Immature natural killer cell (primary cell): ENCODE data around the gene HCN2. TPM values are rescaled to one million over a fixed set of nuclear protein-coding genes. Genes with fewer than 3 reads are reported as not detected.

ENCODE experiments used
- DNase-seq, 3 donors: peaks; one replicate each; pipeline ENCODE4 v3.0.0; 2022; ENCODE audit warnings: mixed read lengths in 1 of 3
- H3K27ac Mint-ChIP-seq, 6 donors: one replicate each; pipeline ENCODE4 v1.8.0; 2020; ENCODE audit warnings: mixed read lengths in 6 of 6, mild to moderate bottlenecking in 5 of 6, inconsistent platforms in 4 of 6, moderate library complexity in 3 of 6
- H3K27me3 Mint-ChIP-seq, 3 donors: one replicate each; pipeline ENCODE4 v1.8.0; 2020 to 2021; ENCODE audit warnings: low read depth in 3 of 3, mild to moderate bottlenecking in 3 of 3, mixed read lengths in 3 of 3, moderate library complexity in 3 of 3, inconsistent platforms in 1 of 3
- H3K36me3 Mint-ChIP-seq, 3 donors: one replicate each; pipeline ENCODE4 v1.8.0; 2020; ENCODE audit warnings: mixed read lengths in 3 of 3, inconsistent platforms in 2 of 3, mild to moderate bottlenecking in 2 of 3
- H3K4me1 Mint-ChIP-seq, 2 donors: one replicate each; pipeline ENCODE4 v1.8.0; 2020; ENCODE audit warnings: inconsistent platforms in 2 of 2, mild to moderate bottlenecking in 2 of 2, mixed read lengths in 2 of 2, moderate library complexity in 1 of 2
- H3K4me3 Mint-ChIP-seq, 5 donors: one replicate each; pipeline ENCODE4 v1.8.0; 2020; ENCODE audit warnings: mild to moderate bottlenecking in 5 of 5, mixed read lengths in 5 of 5, inconsistent platforms in 3 of 5, moderate library complexity in 3 of 5
- H3K9me3 Mint-ChIP-seq, 6 donors: one replicate each; pipeline ENCODE4 v1.8.0; 2020; ENCODE audit warnings: mild to moderate bottlenecking in 6 of 6, mixed read lengths in 6 of 6, inconsistent platforms in 4 of 6, moderate library complexity in 3 of 6
- polyA plus RNA-seq, 3 donors: library from polyadenylated mRNA; unstranded; fragments of 300-500 nt; fragmentation: Illumina TruSeq; gene quantifications; one replicate each; pipeline ENCODE4 v1.2.3, GENCODE V29; 2021

Gene HCN2
- polyA plus RNA-seq, 3 donors from 2014 or later = not detected

DNA sequence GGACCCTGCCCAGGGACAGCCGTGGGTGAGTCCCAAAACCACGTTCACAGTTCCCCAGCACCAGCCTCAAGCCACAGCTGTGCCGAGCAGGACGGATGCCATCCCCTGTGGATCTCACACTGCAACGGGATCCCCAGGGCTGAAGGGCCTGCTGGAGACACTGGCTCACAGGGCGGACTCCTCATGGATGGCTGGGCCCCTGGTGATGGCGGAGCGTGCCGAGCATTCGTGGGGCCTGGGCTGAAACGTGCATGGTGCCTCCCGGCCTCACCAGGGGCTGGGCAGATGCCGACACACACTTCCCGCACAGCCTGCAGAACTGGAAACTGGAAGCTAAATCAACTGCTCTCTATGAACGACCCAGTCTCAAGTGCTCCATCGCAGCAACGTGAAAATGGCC lies 63.7 kb downstream of the HCN2 start:
- Mint-ChIP-seq H3K9me3 (no peaks in the 10 kb centered on the region), H3K4me3 (peak overlapping the region in 1 of 5 donors; percentile 26), H3K4me1 (peaks cover 27 to 48% of the 10 kb centered on the region in 2 donors), H3K27me3 (peaks cover 5 to 15% (median 9%) of the 10 kb centered on the region in 3 donors), H3K36me3 (peaks cover 0 to 3% (median 0%) of the 10 kb centered on the region in 3 donors), H3K27ac (peak overlapping the region in 2 of 6 donors; percentile 46 to 57)
- DNase-seq = no peak

DNA sequence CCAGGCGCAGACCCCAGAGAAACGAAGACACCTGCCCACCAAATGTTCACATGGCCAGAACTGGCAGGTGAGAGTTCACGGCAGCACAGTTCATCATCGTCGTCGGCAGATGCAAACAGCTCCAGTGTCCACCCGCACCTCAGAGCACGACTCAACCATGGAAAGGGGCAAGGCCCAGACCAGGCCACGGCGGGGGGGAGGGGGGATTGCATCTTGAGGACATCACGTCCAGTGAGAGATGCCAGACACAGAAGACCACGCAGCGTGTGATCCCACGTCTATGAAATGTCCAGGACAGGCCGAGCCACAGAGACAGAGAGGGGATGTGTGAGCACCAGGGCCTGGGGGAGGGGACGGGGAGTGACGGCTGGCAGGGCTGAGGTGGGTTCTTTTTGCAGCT lies 66.0 kb downstream of the HCN2 start:
- Mint-ChIP-seq H3K4me1 (peaks cover 41 to 68% of the 10 kb centered on the region in 2 donors), H3K9me3 (no peaks in the 10 kb centered on the region), H3K27me3 (peaks cover 12 to 28% (median 20%) of the 10 kb centered on the region in 3 donors), H3K36me3 (peaks cover 0 to 2% (median 0%) of the 10 kb centered on the region in 3 donors), H3K4me3 (peak overlapping the region; percentile 17 to 61 (median 43)), H3K27ac (peak overlapping the region; percentile 79 to 93 (median 86))
- DNase-seq = no peak

DNA sequence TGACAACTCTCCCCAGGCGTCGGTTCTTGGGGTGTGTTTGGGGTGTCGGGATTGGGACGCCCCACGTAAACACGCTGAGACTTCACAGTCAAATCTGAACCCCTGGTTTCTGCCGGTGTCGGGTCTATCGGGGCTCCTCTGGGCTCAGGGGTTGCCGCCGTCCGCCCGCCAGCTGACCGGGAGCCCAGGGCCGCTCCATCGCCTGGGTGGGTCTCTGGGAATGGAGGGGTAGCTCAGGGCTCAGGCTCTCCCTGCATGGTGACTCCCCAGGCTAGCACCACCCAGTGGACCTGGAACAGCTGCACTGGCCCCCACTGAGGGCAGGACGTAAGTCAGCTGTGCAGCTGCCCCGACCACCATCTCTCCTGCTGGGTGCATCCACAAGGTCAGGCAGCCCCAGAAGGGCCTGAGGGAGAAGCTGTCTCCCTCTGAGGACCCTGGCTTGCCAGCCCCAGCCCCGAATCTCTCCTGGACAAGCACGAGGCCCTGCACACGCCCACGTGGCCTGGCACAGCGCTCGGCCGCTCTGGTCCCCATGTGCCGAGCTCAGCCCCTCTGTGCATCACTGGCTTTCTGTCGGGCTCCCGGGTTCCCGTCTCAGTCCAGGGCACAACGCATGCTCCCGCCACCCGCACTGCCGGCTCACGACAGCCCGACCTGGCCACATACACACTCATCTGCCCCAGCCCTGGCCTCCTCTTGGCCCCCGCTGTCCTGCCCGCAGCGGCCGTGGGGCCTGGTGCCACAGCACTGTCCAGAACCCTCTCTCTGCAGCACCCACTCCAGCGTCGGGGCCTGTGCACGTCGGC lies 67.3 kb downstream of the HCN2 start:
- Mint-ChIP-seq H3K27me3 (peaks cover 25 to 38% (median 30%) of the 10 kb centered on the region in 3 donors), H3K4me3 (peak overlapping the region in 3 of 5 donors; percentile 7 to 75 (median 61)), H3K36me3 (no peaks in the 10 kb centered on the region), H3K27ac (peak overlapping the region in 5 of 6 donors; percentile 82 to 99 (median 93)), H3K9me3 (no peaks in the 10 kb centered on the region), H3K4me1 (peaks cover 49 to 73% of the 10 kb centered on the region in 2 donors)
- no peak for DNase-seq

DNA sequence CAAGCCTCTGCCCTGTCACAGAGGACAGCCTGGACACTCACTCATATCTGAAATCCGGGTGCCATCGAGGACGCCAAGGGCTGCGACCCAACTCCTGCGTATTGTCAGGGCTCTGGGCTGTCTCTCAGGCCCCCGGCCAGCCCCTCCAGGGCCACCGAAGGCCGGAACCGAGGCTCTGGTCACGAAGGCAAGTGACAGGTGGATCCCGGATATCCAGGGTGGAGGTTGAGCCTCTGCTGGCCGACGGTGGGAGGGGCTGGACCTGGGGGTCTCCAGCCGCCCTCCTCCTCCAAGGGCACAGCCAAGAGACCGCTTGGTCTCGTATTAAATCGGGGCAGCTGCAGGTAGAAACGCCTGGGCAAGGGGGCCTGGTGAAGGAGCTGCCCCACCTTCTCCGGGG lies 67.9 kb downstream of the HCN2 start:
- no peaks in the 10 kb centered on the region for H3K9me3 Mint-ChIP-seq
- peaks cover 27 to 41% (median 33%) of the 10 kb centered on the region in 3 donors for H3K27me3 Mint-ChIP-seq
- no peak for DNase-seq
- H3K4me1 Mint-ChIP-seq = peaks cover 49 to 74% of the 10 kb centered on the region in 2 donors
- peak overlapping the region in 1 of 5 donors; percentile 25 for H3K4me3 Mint-ChIP-seq
- H3K27ac Mint-ChIP-seq = peak overlapping the region; percentile 40 to 99 (median 80)
- no peaks in the 10 kb centered on the region for H3K36me3 Mint-ChIP-seq

DNA sequence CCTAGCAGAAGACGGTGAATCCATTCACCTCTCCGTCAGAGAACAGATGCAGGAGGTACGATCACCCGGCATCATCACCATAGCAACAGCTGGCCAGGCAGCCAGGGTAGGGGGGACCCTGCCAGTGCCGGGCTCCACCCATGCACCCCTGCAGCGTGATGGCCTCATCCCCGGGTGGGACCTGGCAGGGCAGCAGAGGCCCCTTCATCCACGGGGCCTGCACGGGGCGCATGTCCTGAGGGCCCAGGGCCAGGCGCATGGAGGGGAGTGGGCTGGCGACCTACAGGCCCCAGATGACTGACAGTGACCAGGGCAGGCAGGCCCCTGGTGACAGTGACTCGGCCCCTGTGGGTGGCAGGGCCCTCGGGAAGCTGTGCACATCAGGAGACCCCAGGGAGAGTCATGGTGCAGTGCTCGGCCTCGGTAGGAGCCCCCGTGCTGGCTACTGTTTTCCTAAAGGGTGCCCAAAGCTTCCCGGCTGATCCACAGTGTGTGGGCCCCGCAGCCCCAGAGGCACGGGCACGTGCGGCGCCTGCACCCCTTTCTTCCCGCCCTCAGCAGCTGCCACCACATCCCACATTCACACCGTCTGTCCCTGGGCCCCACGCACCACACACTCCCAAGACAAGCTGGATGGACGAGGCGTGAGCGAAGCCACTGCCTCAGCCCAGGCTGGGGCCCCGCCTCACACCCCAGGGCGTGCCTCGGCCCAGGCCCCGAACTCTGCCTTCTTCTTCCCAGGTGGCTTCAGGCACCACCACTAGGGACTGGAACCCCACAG lies 68.6 kb downstream of the HCN2 start:
- H3K4me1 Mint-ChIP-seq = peaks cover 49 to 72% of the 10 kb centered on the region in 2 donors
- peaks cover 27 to 44% (median 33%) of the 10 kb centered on the region in 3 donors for H3K27me3 Mint-ChIP-seq
- no peak for DNase-seq
- no peaks in the 10 kb centered on the region for H3K36me3 Mint-ChIP-seq
- H3K9me3 Mint-ChIP-seq = no peaks in the 10 kb centered on the region
- H3K4me3 Mint-ChIP-seq = peak overlapping the region; percentile 40 to 96 (median 70)
- H3K27ac Mint-ChIP-seq = peak overlapping the region; percentile 88 to 99 (median 95)

DNA sequence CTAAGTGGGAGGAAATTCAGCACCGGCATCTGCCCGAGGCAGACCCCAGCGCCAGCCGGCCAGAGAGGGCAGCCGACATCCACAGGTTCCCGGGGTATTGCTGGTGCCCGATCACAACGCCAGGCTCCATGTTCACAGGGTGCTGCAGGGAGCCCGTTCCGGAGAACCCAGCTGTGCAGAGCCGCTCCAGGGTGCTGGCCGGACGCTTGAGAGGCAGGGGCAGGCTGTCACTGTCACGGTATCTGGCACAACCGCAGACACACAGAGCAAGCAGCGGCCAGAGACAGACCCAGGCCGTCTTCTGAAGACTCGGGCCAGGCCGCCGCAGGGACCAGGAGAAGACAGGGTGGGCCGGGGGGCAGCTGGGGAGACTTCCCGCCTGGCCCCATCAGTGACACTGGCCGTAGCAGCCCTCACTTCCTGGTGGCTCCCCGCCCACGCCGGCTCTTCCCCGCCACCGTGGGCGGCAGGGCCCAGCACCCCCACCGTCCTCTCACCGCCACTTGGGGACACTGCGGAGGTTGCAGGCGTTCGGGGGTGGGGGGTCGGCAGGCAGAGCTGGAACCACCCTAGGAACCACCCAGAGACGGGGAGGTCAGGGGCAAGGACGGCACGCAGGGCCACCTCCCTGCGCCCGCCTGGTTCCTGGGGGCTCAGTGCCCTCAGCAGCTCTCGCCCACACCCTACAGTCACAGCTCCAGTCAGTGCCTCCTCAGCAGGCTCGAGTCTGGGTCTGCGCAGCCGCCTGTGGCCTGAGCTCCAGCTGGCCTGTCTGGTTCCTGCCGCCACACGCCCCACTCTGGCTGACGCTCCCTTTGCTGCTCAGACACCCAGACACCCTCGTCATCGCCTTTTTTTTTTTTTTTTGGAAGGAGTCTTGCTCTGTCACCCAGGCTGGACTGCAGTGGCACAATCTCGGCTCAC lies 69.5 kb downstream of the HCN2 start:
- H3K4me1 Mint-ChIP-seq = peaks cover 51 to 68% of the 10 kb centered on the region in 2 donors
- H3K27me3 Mint-ChIP-seq = peaks cover 31 to 53% (median 39%) of the 10 kb centered on the region in 3 donors
- peaks cover 0 to under 1% (median 0%) of the 10 kb centered on the region in 6 donors for H3K9me3 Mint-ChIP-seq
- H3K27ac Mint-ChIP-seq = peak overlapping the region; percentile 98 to 100 (median 99)
- peak overlapping the region; percentile 94 to 99 (median 96) for H3K4me3 Mint-ChIP-seq
- H3K36me3 Mint-ChIP-seq = no peaks in the 10 kb centered on the region
- peak; percentile 85 to 91 (median 86) for DNase-seq

DNA sequence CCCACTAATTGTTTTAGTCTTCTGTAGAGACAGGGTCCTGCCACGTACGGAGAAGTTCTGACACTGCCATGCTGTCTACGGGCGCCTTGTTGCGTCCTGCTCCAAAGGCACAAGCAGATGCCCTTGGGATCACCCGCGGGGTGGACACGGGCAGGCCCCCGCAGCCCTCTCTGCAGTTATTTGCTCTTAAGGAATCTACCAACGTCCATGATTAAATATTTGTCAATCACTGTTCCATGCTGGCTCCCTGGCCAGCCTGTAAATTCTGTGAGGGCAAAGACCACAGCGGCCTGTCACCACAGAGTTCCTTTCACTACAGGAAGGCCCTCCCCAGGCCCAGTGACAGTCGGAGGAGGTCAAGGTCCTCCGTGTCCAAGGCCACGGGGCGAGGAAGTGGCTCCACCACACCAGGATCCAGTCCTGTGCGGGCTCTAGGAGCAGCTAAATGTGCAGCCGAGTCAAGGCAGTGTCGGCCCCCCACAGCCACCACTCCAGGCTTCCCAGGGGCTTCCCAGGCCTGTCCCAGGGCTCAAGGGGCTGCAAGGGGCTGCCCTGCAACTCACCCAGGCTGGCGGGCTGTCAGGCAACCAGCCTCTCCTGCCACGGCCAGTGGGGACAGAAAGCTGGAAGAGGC lies 71.2 kb downstream of the HCN2 start:
- H3K27me3 Mint-ChIP-seq = peaks cover 31 to 54% (median 42%) of the 10 kb centered on the region in 3 donors
- peak overlapping the region; percentile 98 to 100 (median 99) for H3K27ac Mint-ChIP-seq
- no peak for DNase-seq
- H3K36me3 Mint-ChIP-seq = no peaks in the 10 kb centered on the region
- peaks cover 0 to 2% (median 0%) of the 10 kb centered on the region in 6 donors for H3K9me3 Mint-ChIP-seq
- peak overlapping the region; percentile 94 to 99 (median 96) for H3K4me3 Mint-ChIP-seq
- peaks cover 40 to 63% of the 10 kb centered on the region in 2 donors for H3K4me1 Mint-ChIP-seq

DNA sequence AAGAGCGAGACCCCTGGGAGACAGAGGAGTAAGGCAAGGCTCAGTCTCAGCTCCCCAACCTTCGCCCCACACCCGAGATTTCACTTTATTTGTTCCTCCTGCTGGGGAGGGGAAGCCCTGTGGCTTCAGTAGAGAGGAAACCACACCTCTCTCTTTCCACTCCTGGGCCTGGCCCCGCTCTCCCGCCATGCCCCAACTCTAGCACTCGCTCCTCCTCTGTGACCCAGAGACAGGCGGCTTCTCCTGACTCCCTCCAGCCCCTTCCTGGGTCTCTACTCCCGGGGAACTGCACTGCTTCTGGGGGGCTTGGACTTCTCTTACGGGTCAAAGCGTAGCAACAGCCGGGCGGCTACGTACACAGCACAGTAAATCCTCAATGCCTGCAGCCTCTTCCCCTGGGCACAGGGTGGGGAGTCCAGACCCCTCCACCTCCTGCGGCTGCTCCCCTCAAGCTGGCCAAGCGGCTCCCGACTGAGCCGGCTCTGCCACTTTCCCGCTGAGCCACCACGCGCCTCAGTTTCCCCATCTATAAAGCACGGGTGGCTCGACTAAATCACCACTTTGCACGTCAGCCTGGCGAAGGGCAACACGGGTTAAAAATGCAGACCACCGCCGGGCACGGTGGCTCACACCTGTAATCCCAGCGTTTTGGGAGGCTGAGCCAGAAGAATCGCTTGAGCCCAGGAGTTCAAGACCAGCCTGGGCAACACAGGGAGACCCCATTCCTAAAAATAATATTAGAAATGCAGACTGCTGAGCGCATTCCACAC lies 71.9 kb downstream of the HCN2 start:
- H3K36me3 Mint-ChIP-seq = no peaks in the 10 kb centered on the region
- H3K9me3 Mint-ChIP-seq = peaks cover 0 to 2% (median 0%) of the 10 kb centered on the region in 6 donors
- peaks cover 33 to 56% of the 10 kb centered on the region in 2 donors for H3K4me1 Mint-ChIP-seq
- H3K27me3 Mint-ChIP-seq = peaks cover 32 to 53% (median 39%) of the 10 kb centered on the region in 3 donors
- DNase-seq = peak; percentile 76 to 79 (median 78)
- peak overlapping the region; percentile 98 to 100 (median 99) for H3K27ac Mint-ChIP-seq
- peak overlapping the region; percentile 94 to 99 (median 96) for H3K4me3 Mint-ChIP-seq

DNA sequence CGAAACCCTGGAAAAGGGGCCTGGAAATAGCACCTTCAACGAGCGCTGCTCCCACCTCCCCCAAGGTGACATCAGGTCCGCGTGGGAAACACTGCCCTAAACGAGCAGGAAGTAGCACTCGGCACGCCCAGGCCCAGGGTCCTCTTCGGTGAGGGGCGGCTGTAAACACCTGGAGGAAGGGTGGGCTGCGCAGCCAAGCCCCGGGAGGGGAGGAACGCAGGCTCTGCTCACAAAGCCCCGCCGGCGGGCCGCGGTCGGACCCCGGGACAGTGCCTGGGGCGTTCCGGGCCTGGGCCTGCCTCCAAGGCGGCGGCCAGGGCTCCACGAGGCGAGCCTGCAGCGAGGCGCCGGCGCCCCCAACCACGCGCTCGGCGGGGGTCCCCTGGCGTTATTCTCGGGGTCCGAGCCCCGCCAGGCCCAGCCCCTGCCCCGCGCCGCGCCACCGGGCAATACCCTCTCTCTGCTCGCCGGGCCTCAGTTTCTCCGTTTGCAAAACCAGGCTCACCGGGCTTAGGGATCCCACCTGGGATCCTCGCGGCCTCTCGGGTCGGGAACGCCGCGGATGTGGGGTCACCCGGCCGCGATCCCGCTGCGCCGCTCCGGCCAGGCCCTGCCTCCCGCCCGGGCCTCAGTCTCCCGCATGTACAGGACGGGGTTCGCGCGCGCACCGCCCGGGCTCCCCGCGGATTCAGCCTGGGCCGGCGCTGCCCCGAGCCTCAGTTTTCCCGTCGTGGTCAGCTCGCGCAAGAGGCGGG lies 72.7 kb downstream of the HCN2 start:
- Mint-ChIP-seq H3K36me3 (no peaks in the 10 kb centered on the region), H3K27me3 (peaks cover 33 to 50% (median 38%) of the 10 kb centered on the region in 3 donors), H3K4me1 (peaks cover 33 to 49% of the 10 kb centered on the region in 2 donors), H3K9me3 (peaks cover 0 to 2% (median 0%) of the 10 kb centered on the region in 6 donors), H3K4me3 (peak overlapping the region; percentile 94 to 99 (median 96)), H3K27ac (peak overlapping the region; percentile 98 to 100 (median 99))
- peak; percentile 75 to 79 (median 78) for DNase-seq

DNA sequence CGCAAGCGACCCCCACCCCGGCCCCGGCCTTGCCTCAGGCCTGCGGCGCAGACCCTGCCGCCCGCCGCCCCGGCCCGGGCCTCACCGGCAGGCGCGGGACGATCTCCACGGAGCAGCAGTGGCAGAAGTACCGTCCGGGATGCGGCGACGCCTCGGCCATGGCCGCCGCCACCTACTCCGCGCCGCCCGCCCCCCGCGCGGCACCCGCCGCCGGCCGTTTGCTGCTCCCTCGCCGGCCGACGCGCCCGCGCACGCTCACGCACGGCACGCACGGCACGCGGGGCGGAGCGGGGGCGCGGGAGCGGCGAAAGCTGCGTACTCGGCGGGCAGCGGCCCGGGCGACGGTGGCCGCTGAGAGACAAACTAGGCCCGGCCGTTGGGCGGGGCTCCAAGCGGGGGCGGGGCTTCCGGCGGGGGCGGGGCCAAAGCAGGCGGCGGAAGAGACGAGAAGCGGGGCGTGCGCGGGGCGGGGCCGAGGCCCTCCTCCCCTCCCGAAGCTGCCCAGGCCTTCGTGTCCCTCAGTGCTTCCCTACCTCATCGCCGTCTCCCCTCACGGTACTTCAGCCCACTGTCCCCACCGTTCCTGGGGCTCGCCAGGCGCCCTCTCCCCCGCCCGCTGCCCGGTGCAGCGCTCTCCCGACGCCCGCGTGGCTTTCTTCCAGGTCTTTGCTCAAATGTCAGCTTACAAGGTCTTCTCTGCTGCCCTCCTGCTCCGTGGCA lies 73.4 kb downstream of the HCN2 start, which contains the start of gene RNF126:
Gene RNF126 (minus strand): TSS at position 253 of the 720 bp plus-strand sequence. CDS start 93 bp downstream, at position 160.
- no peaks in the 10 kb centered on the region for H3K36me3 Mint-ChIP-seq
- H3K27ac Mint-ChIP-seq = peak within 1 kb of the TSS; percentile 98 to 100 (median 99)
- peak within 1 kb of the TSS; percentile 94 to 99 (median 96) for H3K4me3 Mint-ChIP-seq
- peaks cover 0 to 2% (median 0%) of the 10 kb centered on the region in 6 donors for H3K9me3 Mint-ChIP-seq
- H3K27me3 Mint-ChIP-seq = peaks cover 30 to 47% (median 37%) of the 10 kb centered on the region in 3 donors
- peak; percentile 87 to 92 (median 91) for DNase-seq
- peaks cover 33 to 44% of the 10 kb centered on the region in 2 donors for H3K4me1 Mint-ChIP-seq
